Neural crest cell (in vitro differentiated cells): ENCODE data around the gene RSF1. TPM values are rescaled to one million over a fixed set of nuclear protein-coding genes. Genes with fewer than 3 reads are reported as not detected.

Experiments
- total RNA-seq: library from RNA; stranded (reverse); gene quantifications from 2 replicates; pipeline ENCODE4 v1.2.1, GENCODE V29; 2021

Gene RSF1
- total RNA-seq, 1 donor from 2014 or later = 85.4 TPM

Other genes with a start within 250 kb of the RSF1 start
- gene AQP11, start 230.8 kb downstream of the RSF1 start, total RNA-seq = 1.9 and 2.1 TPM in 2 replicates
- 163 and 167 TPM in 2 replicates for gene CLNS1A, start 182.9 kb downstream of the RSF1 start, total RNA-seq
- gene AAMDC, start 422 bp upstream of the RSF1 start, total RNA-seq = 17.8 and 22.4 TPM in 2 replicates
- 49.7 and 54.4 TPM in 2 replicates for gene INTS4, start 173.9 kb upstream of the RSF1 start, total RNA-seq
- gene KCTD14, start 202.6 kb upstream of the RSF1 start, total RNA-seq = 1.4 and 1.6 TPM in 2 replicates
- gene THRSP, start 243.1 kb upstream of the RSF1 start, total RNA-seq = not detected in 2 replicates